ENCODE data around the gene E2F1.
A peak's percentile ranks its signal among the peaks of the same experiment; 100 is the strongest.

Gene E2F1

DNA sequence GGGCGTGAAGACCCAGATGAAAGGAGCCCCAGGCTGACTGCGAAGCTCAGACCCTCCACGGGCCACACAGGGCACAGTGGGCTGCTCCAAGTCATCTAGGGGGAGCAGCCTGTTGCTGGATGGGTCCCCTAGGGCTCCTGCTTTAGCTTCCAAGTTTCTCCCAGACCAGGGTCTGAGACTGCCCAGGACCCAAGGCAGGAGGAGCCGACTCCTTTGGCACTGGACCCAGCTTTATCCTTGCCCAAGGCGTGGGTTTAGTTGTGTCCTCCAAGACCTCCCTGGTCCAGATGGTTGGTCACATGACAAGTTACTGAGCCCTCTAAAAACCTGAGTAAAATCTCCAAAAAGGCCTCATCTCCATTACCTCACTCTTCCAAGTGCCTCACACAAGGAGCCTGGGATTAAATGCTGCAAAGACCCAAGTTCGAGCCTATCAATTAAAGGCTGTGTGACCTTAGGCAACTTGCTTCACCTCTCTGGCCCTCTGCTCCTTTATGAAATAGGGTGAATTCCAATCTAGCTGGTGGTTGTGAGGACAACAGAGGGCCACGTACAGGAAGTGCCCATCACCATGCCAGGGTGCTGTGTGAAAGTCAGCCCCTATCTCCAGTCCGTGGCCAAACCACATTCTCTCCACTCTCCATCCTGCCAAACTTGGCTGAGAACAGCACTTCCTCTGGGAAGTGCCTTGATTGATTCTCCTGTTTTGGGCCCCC is 14.5 kb downstream of the E2F1 start:
- no peak for DNase-seq (ENCODE audit: low spot score)

DNA sequence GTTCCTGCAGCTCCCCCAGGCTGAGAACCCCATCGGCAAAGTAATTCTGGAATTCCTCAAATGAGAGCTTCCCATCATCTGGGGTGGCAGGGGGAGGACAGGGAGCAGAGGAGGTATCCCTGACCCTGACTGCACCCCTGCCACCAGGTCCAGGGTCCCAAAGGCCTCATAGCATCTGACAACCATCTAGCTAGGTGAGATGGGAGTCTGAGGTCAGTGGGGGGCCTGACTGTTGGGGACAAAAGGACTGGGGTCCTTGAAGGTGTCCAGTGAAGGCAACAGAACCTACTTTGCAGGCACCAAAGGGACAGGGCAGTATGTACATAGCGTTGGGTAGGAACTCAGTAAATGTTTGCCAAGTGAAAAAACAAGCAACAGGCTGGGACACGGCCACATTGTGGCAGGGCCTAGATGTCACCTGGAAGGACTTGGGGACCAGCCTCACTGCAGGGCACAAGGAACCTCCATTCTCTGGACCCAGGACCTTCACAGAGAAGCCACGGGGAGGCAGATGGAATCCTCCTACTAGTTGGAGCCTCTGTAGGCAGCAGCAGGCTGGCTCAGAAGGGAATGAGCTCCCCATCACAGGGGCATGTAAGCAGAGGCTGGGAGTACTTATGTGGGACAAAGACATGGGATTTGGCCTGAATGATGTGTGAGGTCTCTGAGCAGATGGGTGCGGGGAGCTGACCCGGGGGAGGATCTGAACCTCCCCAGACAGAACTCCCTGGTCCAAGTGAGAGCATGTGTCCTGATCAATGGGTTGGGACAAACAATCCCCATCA is 15.3 kb downstream of the E2F1 start:
- DNase-seq (ENCODE audit: low spot score): no peak

DNA sequence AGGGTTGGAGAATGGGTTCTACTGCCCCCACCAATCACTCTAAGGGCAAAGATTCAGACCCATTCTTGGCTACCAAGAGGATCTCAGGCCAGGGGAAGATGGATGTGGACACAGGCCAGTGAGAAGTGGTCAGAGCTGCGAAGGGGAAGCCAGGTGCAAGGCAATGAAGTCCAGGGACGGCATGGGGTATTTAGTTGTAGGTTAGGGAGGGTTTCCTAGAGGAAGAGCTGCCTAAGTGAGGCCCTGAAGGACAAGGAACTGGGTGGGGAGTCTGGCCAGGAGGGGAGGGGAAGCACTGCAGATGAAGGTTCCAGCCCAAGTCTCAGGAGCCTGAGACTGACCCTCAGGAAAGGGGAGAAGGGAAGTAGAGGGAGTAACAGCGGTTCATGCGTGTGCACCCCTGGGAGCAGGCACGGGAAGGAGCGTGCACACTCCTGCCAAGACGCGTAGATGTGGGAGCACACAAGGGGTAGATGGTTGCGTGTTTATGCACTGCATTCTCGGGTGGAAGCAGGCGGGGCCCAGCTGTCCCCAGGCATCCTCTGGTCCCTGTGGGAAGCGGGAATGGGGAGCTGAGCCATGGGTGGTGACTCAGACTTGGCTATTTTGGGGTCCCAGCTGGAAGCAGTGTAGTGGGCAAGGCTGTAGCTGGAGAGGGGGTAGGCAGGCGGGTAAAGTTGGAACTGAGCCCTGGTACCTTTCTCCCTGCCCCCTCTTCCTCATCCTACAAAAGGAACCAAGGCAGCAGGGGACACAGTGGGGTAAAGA is 16.1 kb downstream of the E2F1 start:
- no peak for DNase-seq (ENCODE audit: low spot score)

DNA sequence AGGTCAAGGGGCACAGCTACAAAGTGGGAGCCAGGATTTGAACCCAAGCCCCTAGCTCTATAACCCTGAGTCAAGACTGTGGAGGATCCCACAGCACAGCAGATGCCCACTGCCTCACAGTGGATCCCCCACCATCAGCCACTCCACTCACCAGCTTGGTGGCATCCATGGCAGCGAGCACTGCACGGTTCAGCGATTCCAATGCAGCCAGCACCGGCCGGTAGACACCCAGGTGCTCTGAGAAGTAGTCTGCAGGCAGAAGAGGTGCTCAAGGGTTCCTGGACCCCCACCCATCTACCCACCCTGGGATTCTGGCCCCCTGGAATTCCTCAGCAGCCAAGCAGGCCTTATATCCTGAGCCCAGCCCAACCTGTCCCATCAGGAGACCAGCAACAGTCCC is 17.0 kb downstream of the E2F1 start:
- no peak for DNase-seq (ENCODE audit: low spot score)

DNA sequence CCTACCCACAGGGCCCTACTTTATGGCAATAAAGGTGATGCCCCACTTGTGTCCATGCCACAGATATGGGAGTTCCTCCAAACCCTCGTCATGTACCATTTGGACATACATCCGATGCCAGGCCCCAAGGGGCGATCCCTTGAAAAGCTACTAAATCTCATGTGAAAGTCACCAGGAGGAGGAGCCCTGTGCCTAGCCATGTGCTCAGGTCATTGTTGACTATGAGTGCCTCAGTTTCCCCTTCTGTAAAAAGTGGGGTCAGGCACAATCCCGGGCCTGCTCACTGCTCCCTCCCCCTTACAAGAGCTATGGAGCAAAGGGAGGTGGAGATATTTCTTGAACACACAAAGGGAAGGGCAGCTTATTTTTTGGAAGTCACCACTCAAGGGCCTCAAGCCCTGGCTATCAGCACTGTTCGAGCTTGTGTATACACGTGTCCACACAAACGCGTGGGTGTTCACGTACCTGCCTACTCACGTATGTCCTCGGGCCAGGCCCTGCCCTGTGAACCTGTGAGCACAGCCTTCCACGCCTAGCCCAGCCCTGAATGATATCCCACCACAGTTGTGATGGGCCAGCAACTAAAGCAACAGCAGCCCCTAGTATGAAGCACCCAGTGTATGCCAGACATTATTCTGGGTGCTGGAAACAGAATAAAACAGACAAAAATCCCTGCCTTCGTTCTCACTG is 17.6 kb downstream of the E2F1 start:
- DNase-seq (ENCODE audit: low spot score): no peak

DNA sequence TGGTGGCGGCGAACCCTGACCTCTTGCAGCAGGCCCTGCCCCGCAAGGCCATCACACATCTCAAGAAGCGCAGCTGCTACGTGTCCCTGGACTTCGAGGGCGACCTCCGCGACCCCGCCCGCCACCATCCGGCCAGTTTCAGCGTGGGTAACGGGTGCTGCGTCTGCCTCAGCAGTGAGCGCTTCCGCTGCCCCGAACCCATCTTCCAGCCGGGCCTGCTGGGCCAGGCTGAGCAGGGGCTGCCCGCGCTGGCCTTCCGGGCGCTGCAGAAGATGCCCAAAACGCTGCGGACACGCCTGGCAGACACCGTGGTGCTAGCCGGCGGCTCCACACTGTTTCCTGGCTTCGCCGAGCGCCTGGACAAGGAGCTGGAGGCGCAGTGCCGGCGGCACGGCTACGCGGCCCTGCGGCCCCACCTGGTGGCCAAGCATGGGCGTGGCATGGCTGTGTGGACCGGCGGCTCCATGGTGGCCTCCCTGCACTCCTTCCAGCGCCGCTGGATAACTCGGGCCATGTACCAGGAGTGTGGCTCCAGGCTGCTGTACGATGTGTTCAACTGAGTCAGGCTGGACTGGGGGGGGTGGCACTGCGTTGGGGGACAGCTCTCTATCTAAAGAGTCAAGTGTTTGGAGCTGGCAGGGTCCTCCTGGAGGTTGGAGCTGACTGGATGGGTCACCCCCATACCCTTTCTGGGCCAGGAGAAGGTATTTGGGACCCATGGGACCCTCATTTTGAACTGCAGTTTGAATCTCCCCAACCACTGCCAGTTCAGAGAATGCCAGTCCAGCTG is 18.3 kb downstream of the E2F1 start:
- peak; percentile 79 for DNase-seq (ENCODE audit: low spot score)

DNA sequence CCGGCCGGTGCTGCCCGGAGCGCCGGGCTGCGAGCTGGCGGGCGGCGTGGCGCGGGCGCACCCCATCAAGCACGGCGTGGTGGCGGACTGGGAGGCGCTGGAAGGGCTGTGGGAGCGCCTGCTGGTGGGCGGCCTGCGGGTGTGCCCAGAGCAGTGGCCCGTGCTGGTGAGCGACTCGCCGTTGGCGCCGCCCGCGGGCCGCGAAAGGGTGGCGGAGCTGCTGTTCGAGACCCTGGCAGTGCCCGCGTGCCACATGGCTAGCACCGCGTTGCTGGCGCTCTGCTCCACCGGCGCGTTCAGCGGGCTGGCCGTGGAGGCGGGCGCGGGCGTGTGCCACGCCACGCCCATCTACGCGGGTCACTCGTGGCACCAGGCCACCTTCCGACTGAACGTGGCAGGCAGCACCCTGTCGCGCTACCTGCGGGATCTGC is 18.9 kb downstream of the E2F1 start:
- DNase-seq (ENCODE audit: low spot score): peak; percentile 27

DNA sequence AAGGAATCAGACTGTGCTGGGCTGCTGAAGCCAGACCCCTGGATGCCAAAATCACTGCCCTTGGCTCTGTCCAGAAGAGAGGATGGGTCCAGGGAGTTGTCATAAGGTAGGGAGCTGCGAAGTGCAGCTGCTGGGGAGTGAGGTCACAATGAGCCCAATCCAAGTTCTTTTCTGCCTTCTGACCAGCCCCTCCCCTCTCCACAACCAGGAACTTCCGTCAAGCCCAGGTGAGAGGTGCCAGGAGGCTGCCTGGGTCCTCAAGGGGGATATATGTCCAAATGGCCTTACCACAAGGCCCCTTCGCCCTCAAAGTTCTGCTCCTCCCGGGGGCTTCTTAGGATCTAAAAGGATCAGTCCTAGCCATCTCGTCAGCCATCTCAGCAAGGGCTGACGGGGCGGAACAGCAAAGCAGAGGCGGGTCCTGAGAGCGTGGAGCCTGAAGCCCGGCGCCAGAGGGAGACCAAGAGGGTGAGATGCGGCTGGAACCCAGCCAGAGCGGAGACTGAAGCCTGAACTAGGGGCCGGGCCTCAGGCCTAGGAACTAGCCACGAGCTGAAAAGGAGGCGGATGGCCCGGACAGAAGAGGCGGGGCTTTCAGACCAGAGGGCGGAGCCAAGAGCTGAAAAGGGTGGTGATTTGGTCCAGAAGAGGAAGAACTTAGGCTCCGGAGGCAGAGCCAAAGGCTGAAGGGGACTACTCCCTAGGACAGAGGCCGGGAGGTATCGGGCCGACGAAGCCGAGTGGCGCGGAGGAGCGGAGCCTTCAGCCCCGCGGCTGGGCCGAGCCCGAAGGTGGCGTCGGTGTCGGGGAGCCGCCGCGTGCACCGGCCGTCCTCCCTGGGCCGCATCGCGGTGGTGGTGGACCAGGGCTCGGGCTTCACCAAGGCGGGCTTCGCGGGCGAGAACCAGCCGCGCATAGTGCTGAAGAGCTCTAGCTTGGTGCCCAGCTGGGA is 19.6 kb downstream of the E2F1 start, which contains the start of gene ACTL10:
Gene ACTL10 (plus strand): TSS at position 651 of the 952 bp plus-strand sequence. CDS start 555 bp downstream, outside the sequence.
- peak; percentile 27 for DNase-seq (ENCODE audit: low spot score)

DNA sequence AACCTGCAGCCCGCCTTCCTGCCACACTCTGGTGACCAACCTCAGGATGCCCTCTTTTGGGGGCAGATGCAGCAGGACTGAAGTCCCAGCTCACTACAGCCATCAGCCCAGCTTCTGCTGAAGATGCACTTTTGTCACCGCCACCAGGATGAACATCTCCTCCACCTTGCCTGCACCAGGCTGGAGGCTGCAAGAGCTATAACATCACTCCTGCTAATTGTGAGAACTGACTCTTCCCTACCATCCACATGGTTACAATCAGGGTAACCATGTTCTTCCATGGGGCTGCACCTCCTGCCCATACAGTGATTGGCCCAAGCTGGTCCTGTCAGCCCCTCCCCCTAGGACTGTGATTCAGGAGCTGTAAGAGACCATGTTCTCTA is 21.4 kb downstream of the E2F1 start:
- DNase-seq (ENCODE audit: low spot score): peak; percentile 25

DNA sequence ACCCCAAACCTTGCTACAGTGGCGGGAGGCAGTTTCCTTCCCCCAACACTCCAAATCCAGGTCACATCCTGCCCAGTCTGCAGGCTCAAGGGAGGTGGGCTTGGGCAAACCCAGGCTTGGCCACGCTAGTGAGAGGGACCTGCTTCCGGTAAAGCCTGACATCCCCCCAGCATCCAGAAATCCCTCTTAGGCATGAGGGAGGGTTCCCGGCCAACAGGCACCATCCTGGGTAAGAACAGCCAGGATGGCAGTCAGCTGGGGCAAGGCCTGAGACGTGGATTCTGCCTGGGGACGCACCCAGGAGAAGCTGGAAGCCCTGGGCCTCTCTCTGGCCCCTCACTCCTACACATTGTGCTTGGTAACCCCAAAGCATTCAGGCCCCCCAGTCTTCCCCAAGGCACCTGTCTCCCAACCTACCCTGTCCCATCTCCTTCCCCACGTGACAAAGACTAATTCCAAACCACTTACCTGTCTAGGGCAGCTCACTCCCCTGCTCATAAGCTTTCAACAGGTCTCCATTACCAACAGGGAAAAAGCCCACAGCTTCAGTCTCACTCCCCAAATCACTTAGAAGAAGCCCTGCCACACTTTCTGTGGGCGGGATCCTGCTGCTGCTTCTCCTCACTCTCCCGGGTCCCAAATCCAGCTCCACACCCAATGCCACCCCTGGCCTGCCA is 22.0 kb downstream of the E2F1 start:
- peak; percentile 47 for DNase-seq (ENCODE audit: low spot score)

DNA sequence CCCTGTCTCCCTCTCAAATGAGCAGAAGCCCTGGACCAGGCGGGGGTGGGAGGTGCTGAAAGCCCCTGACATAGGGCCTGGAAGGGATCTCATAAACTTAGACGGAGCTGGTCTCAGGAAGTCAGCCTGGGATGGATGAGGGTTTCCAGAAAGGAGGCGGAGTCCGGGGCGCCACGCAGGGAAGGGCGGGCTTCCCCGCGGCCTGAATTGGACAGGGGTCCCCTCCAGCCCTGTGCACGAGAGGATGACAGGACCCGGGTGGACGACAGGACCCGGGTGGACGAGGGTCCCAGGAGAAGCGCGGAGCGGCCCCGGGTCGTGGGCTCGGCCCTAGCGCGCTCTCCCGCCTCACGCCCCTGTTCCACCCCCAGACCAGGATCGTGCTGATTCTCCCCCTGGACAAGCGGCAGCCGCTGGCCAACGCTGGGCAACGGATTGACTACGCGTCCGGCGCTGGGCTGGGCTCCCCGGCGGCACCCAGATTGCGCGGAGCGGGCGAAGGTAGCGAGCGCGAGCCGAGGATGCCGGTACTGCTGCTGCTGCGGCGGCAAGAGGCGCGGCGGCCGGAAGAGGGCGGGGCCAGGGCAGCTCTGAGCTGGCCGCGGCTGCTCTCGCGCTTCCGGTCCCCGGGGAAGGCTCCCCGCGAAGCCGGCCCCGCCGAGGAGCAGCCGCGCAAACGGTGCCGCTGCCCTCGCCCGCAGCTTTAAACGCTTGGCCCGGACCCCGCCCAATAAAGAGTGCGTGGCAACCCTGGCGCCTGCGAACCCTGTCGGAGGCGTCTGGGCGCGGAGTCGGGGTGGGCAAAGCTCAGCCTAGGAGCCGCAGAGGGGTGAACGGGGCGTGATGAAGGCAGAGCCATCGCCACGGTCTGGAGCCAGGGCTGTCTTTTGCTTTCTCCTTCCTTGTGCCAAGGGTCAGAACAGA is 22.8 kb downstream of the E2F1 start:
- DNase-seq (ENCODE audit: low spot score): peak; percentile 96

DNA sequence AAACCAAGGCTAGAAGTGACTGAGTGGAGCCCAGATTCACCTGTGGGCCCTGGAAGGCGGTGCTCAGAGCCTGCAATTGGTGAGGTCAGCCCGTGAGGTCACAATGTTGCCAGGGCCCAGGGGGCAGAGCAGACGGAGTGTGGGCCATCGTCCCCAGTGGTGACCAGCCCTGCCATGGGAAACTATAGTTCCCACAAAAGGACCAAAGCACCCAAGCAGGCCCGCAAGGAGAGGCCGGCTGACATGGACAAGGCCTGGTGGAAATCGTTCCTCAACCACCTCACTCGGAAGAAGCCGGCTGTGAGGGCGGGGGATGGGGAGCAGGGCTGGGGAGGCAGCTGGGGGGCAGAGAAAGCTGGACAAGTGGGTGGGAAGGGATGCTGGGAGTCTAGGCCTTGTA is 24.0 kb downstream of the E2F1 start, which contains the start of gene C20orf144:
Gene C20orf144 (plus strand): TSS at position 156 of the 400 bp plus-strand sequence. CDS start 19 bp downstream, at position 175.
- no peak for DNase-seq (ENCODE audit: low spot score)

DNA sequence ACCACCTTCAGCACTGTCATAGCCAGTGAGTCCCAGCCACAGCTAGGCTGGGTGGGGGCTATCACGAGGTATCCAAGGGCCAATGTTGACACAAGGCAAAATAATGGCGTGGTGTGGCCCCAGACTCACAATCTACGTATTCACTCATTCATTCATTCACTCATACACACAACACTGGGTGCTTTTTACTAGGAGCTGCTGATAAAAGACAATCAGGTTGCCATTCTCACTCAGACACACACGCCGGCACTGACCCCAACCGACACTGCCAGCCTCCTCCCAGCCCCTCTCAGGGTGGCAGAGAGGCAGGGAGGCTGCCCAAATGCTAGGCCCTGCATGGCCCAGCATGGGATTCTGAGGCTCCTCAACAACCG is 25.5 kb downstream of the E2F1 start:
- DNase-seq (ENCODE audit: low spot score): no peak

DNA sequence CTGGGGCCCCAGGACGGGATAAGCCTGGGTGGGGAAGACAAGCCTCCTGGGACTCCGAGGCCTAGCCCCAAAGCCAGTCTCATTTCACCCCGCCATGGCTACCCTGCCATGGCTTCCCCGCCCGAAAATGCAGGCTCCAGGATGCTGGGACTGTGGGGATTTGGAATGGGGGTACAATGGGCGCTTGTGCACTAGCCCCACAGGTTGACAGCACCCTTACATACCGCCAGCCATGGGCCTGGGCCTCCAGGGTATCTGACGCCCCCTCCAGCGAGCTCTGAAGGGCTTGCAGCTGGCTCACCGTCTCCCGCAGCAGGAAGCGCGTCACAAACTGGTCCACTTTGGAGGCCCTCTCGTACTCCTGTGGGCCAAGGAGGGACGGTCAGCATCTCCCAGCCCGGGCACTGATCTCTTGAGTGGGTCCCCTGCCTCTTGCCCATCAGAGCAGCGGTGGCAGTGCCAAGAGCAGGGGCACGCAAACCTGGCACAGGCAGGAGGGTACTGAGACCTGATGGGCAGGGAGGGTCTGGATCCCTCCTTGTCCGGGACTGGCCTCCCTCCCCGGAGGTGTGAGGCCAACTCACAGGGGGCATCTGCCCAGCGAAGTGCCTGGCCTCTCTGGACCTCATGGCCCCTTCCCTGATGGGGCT is 26.0 kb downstream of the E2F1 start:
- DNase-seq (ENCODE audit: low spot score): no peak

DNA sequence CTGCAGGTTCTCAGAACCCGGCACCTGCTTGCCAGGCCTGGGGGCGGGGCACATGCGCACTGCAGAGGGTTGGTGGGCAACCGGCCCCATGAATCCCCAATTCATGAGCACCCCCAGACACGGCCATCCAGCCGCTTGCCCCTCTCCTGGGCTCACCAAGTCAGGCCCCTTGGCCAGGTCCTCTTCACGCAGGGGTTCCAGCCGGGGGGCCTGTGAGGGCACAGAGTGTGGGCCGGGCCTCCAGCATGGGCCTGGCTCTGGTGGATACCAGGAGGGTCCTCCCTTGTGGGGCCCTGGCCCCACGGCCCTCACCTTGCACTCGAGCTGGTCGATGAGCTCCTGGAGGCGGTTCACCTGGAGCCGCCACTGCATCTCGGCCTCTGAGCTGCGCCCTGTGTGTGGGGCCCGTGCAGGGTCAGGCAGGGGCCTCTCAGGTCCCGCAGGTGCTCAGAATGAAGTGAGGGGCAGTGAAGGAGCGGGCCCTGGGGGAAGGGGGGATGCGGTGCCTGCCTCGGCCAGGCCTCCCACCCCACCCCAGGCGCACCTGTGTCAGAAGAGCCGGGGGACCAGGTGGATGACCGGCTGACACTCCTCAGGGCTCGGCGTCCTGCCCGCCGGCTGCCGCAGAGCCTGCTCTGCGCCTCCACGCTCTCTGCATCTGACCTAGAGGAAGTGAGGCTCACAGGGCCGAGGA is 26.7 kb downstream of the E2F1 start:
- no peak for DNase-seq (ENCODE audit: low spot score)

DNA sequence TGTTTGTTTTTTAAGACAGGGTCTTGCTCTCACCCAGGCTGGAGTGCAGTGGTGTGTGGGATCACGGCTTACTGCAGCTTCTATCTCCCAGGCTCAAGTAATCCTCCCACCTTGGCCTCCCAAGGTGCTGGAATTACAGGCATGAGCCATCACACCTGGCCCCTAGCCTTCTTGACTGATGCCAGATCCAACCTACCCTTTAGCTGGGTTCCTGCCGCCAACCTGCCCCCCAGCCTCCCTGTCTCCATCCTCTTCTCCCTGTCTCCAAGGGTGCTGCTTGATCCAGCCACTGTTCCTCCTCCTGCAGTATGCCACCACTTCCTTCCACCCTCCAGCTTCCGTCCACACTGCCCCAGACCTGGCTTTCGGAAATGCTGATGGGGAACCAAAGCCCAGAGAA is 27.3 kb downstream of the E2F1 start:
- no peak for DNase-seq (ENCODE audit: low spot score)

DNA sequence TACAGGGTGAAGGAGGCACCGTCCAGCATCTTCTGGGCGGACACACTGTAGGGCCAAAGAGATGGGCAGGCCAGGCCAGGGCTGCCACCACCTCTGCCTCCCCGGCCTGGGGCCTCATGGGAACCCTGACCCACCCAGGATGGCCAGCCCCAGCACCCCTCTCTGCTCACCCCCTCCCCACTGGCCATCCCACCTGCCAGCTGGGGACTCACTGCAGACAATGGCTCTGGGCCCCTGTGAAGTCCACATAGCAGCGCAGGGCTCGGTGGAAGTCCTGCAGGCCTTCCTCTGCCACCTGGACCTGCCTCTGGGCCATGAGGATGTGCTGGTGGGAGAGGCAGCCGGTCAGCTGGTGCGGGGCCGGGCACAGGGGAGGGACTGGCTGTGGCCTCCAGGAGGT is 27.7 kb downstream of the E2F1 start:
- peak; percentile 19 for DNase-seq (ENCODE audit: low spot score)

Measured in D341Med (cell line).